KBM-7 (cell line): ENCODE measurements around the gene METTL1.

Source experiments
- DNase-seq: peaks from one replicate; pipeline ENCODE4 v3.0.0-alpha.2; 2015
- in situ Hi-C: fragments of 300-500 bp; cut with MboI; formaldehyde crosslinking; loops from 2 replicates; pipeline ENCODE4 v1.14.3; 2020; ENCODE audit warnings: low sequenced_read_pairs, low pct_unique_long_range_greater_than_20kb, mixed read lengths

Gene METTL1

DNA sequence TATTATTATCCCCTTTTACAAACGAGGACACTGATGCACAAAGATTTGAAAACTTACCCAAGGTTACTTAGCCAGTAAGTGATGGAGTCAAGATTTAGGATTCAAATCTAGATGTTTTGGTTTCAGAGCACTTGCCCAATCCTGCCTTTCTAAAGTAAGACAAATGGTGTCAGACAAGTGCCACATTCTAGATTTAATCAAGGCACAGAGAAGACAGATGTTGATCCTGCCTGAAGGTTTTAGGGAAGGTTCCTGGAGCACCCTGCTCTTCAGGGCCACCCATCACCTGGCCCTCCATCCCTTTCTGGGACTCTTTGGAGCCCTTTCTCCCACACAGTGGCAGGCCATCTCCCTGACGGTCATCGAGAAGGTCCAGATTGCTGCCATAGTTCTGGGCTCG is 14.1 kb downstream of the METTL1 start:
- DNase-seq: no peak
- in situ Hi-C loops: no loop called here

DNA sequence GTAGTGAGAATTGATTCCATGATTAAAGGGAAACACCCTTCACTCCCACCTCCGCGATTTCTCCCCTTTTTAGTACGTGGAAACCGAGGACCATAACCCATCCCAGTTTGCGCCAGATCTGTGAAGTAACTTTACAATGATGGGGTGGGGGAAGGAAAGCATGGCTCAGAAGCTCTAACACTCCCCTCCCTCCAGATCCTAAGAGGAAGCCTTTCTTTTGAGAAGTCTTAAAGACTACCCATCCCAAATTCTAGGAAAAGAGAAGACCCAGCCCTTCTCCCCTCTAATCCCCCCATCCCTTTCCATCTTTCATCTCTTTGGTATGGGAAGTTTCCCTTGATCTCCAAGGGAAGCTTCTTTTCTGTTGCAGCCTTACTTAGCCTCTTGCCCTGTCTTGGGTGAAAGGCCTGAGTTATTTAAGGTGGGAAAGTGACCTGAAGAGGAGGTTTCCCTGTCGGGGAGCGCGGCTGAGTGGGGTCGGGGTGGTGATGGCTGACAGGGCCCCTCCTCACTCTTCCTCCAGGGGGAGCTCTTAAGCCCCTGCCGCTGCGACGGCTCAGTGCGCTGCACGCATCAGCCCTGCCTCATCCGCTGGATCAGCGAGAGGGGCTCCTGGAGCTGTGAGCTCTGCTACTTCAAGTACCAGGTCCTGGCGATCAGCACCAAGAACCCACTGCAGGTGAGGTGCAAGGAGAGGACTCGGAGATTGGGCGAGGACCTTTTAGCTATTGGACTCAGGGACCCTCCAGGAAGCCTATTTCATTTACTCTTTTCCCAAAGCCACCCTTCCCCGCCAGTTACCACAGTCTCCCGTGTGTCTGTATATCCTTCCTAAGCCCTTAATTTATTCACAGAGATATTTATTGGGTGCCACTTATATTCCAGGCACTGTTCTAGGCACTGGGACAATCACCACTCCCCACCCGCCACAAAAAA is 15.2 kb downstream of the METTL1 start:
- in situ Hi-C loops: no loop called here
- peak; percentile 79 for DNase-seq

DNA sequence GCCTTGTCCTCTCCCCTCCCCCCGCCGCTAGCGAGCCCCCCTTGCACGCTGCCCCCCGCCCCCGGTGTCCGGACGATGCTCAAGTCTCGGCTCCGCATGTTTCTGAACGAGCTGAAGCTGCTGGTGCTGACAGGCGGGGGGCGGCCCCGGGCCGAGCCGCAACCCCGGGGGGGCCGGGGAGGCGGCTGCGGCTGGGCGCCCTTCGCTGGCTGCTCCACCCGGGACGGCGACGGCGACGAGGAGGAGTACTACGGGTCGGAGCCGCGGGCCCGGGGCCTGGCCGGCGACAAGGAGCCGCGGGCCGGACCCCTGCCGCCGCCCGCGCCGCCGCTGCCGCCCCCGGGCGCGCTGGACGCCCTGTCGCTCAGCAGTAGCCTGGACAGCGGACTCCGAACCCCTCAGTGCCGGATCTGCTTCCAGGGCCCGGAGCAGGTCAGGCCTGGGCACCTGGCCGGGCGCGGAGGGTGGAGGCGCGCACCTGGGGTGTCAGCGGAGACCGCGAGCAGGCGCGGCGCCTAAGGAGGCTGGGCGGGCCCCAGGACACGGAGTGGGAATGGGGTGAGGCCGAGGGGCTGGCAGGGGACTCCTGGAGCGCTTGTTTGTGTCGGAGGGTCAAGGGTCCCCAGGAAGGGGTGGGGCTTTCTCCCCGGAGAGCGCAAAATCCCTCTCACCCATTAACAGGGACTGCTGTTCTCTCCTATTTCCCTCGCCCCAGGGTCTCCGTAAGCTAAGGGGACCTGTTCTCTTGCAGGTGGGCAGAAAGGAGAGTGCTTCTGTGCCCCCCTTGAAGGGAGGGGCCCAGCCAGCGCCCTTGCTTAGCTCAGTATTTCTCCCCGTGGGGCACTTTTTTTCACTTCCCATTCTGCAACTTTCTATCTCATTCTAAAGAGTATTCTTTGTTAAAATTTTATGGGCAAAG is 16.2 kb downstream of the METTL1 start:
- in situ Hi-C loops: no loop called here
- no peak for DNase-seq

DNA sequence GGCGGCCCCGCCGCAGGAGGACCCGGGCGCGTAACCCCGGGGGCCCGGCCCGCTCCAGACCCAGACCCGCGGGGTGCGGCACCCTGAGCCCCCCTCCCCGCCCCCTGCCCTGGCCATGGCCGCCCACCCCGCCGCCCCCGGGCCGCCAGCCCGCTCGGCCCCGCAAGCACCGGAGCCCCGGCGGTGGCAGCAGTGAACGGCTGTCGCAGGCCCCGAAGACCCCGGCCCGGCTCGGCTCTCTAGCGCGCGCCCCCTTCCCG is 16.8 kb downstream of the METTL1 start:
- in situ Hi-C loops: no loop called here
- DNase-seq: no peak

GRCh38 chr12:57754411-57755193 is 17.3 kb downstream of the METTL1 start, which contains the start of gene MARCHF9:
TSS of gene MARCHF9 (plus strand) at chr12:57755103. CDS start at chr12:57755529, 426 bp downstream.
- in situ Hi-C loops: no loop called here
- peak; percentile 53 for DNase-seq

DNA sequence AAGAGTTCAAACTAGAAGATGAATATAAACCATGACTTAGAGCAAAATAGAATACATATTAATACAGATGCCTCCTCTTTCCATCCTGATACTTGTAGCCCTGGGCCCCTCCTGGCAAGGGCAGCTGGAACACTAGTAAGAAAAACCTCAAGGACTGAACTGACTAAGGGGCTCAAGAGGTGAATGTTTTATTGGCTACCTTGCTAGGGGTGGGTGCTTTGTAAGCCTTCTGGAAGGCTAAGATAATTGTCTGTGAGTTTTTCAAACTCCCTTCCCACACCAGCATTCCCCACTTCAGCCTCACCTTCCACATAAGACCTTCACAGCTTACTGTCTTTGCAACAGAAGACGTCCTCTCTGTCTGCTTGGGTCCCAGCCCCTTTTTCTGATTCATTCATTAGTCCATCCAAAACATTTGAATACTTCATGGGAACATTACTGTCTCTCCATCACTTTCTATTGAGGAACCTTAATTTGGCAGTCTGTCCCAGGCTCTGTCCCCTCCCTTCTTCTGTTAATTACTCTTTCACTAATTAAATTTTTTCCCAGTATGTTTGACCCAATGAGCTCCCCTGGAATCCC is 18.1 kb downstream of the METTL1 start:
- in situ Hi-C loops: no loop called here

DNA sequence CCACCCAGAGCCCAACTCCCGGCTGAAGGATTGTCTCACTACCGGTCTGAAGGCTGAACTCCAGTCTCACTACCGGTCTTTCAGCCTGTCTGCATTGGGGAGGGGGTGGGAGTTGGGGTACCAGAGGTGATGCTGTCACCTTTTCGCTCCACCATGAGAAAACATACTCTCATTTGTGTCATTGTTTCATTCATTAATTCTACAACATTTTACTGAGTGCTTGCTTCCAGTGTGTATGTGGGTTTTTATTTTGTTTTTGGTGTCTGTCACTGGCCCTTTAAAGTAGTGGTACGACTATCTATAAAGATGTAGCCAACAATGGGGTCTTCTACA is 19.3 kb downstream of the METTL1 start:
- no peak for DNase-seq

More for the DNA sequence above, 18.1 kb downstream of the METTL1 start:
- DNase-seq: no peak

GRCh38 chr12:57751788-57752667 is 19.9 kb downstream of the METTL1 start, which contains the start of gene CDK4:
TSS of gene CDK4 (minus strand) at chr12:57752310. CDS start at chr12:57751717, 593 bp downstream.
- peak; percentile 100 for DNase-seq
- in situ Hi-C loops: no loop called here

More for the DNA sequence above, 19.3 kb downstream of the METTL1 start:
- in situ Hi-C loops: no loop called here

DNA sequence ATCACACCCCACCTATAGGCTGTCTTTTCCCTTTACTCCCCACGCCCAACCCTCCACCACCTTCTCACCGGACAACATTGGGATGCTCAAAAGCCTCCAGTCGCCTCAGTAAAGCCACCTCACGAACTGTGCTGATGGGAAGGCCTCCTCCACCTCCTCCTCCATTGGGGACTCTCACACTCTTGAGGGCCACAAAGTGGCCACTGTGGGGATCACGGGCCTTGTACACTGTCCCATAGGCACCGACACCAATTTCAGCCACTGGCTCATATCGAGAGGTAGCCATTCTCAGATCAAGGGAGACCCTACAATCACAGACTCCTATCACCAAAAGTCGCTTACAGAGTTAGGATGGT is 20.5 kb downstream of the METTL1 start:
- DNase-seq: no peak
- in situ Hi-C loops: no loop called here

DNA sequence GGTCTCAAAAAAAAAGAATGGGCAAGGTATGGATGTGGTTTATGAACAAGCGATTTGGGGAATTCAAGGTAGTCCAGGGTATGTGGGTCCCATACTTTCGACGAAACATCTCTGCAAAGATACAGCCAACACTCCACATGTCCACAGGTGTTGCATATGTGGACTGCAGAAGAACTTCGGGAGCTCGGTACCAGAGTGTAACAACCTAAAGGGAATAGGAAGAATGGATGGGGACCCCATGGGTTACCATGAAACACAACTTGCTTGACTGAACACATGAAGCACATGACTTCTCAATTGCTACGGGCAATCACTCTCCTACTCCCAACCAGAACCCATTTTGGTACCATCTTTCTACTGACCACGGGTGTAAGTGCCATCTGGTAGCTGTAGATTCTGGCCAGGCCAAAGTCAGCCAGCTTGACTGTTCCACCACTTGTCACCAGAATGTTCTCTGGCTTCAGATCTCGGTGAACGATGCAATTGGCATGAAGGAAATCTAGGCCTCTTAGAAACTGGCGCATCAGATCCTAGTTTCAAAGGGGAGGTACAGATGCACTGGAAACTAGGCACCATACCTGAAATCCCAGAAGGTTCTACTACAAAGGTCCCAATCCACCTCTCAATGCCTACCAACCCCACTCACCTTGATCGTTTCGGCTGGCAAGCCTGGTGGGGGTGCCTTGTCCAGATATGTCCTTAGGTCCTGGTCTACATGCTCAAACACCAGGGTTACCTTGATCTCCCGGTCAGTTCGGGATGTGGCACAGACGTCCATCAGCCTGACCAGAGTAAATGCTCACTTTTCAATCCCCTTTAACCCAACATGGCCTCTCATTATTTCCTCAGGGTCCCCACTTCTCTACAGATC is 21.1 kb downstream of the METTL1 start:
- no peak for DNase-seq
- in situ Hi-C loops: no loop called here

DNA sequence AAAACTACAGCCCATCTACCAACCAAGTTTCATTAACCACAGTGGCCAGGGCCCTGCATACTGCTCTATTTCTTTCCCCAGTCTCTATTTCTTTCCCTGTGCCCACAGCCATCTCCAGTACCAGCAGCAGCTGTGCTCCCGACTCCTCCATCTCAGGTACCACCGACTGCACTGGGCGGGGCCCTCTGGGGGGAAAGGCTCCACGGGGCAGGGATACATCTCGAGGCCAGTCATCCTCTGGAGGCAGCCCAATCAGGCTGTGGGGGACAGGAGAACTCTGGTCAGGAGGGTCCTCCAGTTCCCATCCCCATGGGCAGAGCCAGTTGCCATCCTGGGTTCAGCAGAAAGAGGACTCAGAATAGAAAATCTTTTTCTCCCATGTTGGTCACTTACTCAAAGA is 22.8 kb downstream of the METTL1 start:
- DNase-seq: no peak
- in situ Hi-C loops: no loop called here

DNA sequence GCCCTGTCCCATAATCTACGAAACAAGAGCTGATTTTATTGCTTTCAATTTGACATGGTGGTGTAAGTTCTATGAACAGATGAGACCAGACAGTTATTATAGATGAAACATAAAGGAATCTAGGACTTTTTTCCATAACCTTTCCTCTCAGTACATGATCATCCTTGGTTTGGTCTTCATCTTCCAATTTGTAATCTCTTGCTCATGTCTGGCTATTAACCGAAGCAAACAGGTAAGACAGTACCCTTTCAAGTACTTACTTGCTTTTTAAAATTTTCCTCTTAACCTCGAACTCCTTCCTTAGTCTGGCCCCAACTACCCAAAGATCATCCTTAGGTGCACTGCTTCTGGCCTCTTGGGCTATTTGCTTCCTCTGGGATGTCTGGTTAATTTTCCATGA is 25.9 kb downstream of the METTL1 start:
- in situ Hi-C loops: no loop called here

DNA sequence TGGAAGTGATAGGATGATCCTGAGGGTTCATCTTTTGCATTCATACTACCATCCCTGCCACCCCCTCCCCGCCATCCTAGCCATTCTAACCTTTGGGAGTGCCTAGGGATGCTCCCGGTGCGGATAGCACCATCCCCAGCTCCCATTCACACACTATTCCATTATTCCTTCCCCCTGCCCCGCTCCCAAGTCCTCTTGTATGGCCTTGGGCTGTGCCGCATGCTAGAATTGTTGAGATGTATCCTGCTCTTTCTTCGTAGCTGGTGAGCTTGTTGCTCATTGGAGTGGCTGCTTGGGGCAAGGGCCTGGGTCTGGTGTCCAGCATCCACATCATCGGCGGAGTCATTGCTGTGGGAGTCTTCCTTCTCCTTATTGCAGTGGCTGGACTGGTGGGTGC is 26.4 kb downstream of the METTL1 start:
- in situ Hi-C loops: no loop called here
- DNase-seq: no peak

More for the DNA sequence above, 25.9 kb downstream of the METTL1 start:
- no peak for DNase-seq

DNA sequence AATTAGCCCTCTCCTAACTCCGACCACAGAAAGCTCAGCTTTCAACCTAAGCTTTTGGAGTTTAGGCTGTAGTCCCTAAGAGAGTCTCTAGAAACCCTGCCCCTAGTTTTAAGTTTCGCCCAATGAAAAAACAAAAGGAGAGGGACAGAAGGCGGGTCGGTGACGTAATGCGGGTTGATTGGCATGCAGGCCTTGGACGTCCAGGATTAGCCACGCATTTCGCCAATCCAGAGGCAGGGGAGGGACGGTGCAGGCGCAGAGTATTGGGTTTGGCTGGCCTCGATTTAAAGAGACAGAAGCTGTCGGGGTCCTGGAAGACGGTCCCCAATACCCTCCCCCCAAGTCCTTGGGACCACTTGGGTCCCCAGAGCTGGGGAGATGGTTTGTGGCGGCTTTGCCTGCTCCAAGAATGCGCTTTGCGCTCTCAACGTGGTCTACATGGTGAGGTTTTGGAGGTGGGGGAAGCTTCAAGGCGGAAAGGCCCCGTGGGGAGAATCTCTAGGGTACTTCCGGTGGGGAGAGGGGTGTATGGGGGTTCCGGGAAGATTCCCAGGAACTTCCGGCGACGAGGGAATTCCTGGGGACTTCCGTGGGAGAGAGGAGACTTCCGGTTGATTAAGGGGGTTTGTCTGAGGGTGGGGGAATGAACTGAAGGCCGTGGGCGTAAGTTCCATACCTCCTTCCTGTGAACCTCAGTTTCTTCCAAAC is 27.0 kb downstream of the METTL1 start, which contains the start of gene TSPAN31:
TSPAN31 (plus strand) TSS at position 263 of the 708 bp plus-strand sequence; CDS start at position 379, 116 bp downstream.
- in situ Hi-C loops: no loop called here
- peak; percentile 98 for DNase-seq

GRCh38 chr12:57744194-57744776 is 27.6 kb downstream of the METTL1 start:
- in situ Hi-C loops: no loop called here
- DNase-seq: no peak

DNA sequence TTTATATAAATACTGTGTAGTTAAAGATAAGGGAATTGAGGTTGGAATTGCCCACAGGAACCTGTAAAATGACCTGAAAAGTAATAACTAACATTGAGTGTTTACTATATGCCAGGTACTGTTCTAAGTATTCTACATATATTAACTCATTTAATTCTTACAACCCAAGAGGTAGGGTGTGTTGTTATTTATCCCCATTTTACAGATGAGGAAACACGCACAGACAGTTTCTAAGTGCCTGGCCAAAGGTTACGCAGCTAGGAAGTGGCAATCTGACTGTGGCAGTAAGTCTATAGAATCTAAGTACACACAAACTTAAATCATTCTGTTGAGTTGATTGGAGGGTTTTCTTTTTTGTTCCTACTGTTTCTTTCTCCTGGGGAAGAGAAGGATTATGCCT is 28.1 kb downstream of the METTL1 start:
- DNase-seq: no peak
- in situ Hi-C loops: no loop called here
